A549 (cell line): ENCODE data around the gene ZIC4. TPM values are rescaled to one million over a fixed set of nuclear protein-coding genes. Genes with fewer than 3 reads are reported as not detected.

ENCODE experiments used
- ATAC-seq, 2 experiments: fragments of 200-7000 bp in 1 of 2; fragments of >200 bp in 1 of 2; cut with Nextera tagmentation in 1 of 2; cut with Tn5 transposase in 1 of 2; 3 replicates each; pipeline versions ENCODE4 v1.8.0 to v1.9.1; 2018 to 2020; ENCODE audit warnings: mild to moderate bottlenecking in 1 of 2, moderate library complexity in 1 of 2
- CTCF ChIA-PET: fragments of 300-600 bp; sonication (Branson Sonifier 250); formaldehyde crosslinking; extraction: SDS; loops from one replicate; lab custom pipeline; 2021; ENCODE audit warnings: antibody characterized with exemption, inconsistent platforms; lab: Yijun Ruan, JAX
- POLR2A ChIA-PET: fragments of 350-600 bp; formaldehyde crosslinking; extraction: SDS; loops from one replicate; lab custom pipeline; 2021; ENCODE audit warnings: antibody characterized with exemption, inconsistent platforms; lab: Yijun Ruan, JAX
- DNase-seq, 2 experiments: peaks; one replicate each; pipeline versions ENCODE4 v3.0.0 to v3.0.0-alpha.2; 2011 to 2016; ENCODE audit warnings: low read depth in 1 of 2, low spot score in 1 of 2
- FAIRE-seq: peaks from 2 replicates; lab custom pipeline; 2011; peaks lifted over from hg19 to GRCh38; lab: Jason Lieb, UNC
- H3K27ac ChIP-seq, 2 experiments: fragments of >200 bp; sonication (Bioruptor Twin); formaldehyde crosslinking; 3 replicates each; pipeline ENCODE4 v1.5.1; 2016 to 2017
- H3K4me1 ChIP-seq: fragments of >200 bp; sonication (Bioruptor Twin); formaldehyde crosslinking; 3 replicates; pipeline ENCODE4 v1.6.1; 2016
- H3K4me2 ChIP-seq: fragments of >200 bp; sonication (Bioruptor Twin); formaldehyde crosslinking; 3 replicates; pipeline ENCODE4 v1.6.1; 2016
- H3K4me3 ChIP-seq: fragments of >200 bp; sonication (Bioruptor Twin); formaldehyde crosslinking; 3 replicates; pipeline ENCODE4 v1.5.1; 2016
- H3K9me3 ChIP-seq: fragments of >200 bp; sonication (Bioruptor Twin); formaldehyde crosslinking; 3 replicates; pipeline ENCODE4 v1.6.1; 2016
- BCL3 ChIP-seq: fragments of >200 bp; sonication (Bioruptor Twin); formaldehyde crosslinking; IDR thresholded peaks from 3 replicates; pipeline ENCODE4 v1.6.1; 2016
- CHD4 ChIP-seq: fragments of 200-600 bp; sonication (generic); IDR thresholded peaks from 2 replicates; pipeline ENCODE4 v1.6.1; 2016; ENCODE audit warnings: antibody characterized with exemption, mild to moderate bottlenecking, borderline replicate concordance
- CTCF ChIP-seq: fragments of >200 bp; sonication (Bioruptor Twin); formaldehyde crosslinking; IDR thresholded peaks from 3 replicates; pipeline ENCODE4 v1.5.1; 2016
- EHF ChIP-seq: fragments of 250-450 bp; sonication (Bioruptor Pico); IDR thresholded peaks from 2 replicates; pipeline ENCODE4 v1.5.0; 2020; ENCODE audit warnings: mild to moderate bottlenecking
- ESRRA ChIP-seq: fragments of 150-350 bp; IDR thresholded peaks from 2 replicates; pipeline ENCODE4 v1.6.1; 2014; ENCODE audit warnings: mild to moderate bottlenecking, low read length, borderline replicate concordance
- FOXS1 ChIP-seq: fragments of 250-450 bp; sonication (Bioruptor Pico); IDR thresholded peaks from 2 replicates; pipeline ENCODE4 v1.5.0; 2020; ENCODE audit warnings: mild to moderate bottlenecking, moderate library complexity
- HOXB13 ChIP-seq: fragments of 250-450 bp; sonication (Bioruptor Pico); IDR thresholded peaks from 2 replicates; pipeline ENCODE4 v1.5.0; 2020; ENCODE audit warnings: low read depth, mild to moderate bottlenecking, moderate library complexity
- JUN ChIP-seq, 2 experiments: fragments of >200 bp; sonication (Bioruptor Twin); formaldehyde crosslinking; IDR thresholded peaks; 2 replicates in 1 of 2; 3 replicates in 1 of 2; pipeline ENCODE4 v1.6.1; 2016 to 2017
- MAZ ChIP-seq: fragments of 150-350 bp; IDR thresholded peaks from 2 replicates; pipeline ENCODE4 v1.6.1; 2014; ENCODE audit warnings: antibody characterized with exemption, low read depth, low read length, borderline replicate concordance
- NR3C1 ChIP-seq: fragments of >200 bp; sonication (Bioruptor Twin); formaldehyde crosslinking; IDR thresholded peaks from 3 replicates; pipeline ENCODE4 v1.6.1; 2017
- PHF8 ChIP-seq: fragments of 200-600 bp; sonication (generic); IDR thresholded peaks from 2 replicates; pipeline ENCODE4 v1.6.1; 2016; ENCODE audit warnings: low read depth, mild to moderate bottlenecking, antibody characterized with exemption, moderate library complexity, borderline replicate concordance
- POLR2A ChIP-seq: IDR thresholded peaks from 2 replicates; pipeline ENCODE4 v1.6.1; 2012; ENCODE audit warnings: mild to moderate bottlenecking, low read length
- RARB ChIP-seq: fragments of 250-450 bp; sonication (Bioruptor Pico); IDR thresholded peaks from 2 replicates; pipeline ENCODE4 v1.8.0; 2021; ENCODE audit warnings: mild to moderate bottlenecking, moderate library complexity
- TFCP2L1 ChIP-seq: fragments of 250-450 bp; sonication (Bioruptor Pico); IDR thresholded peaks from 2 replicates; pipeline ENCODE4 v1.5.0; 2021; ENCODE audit warnings: mild to moderate bottlenecking
- ZFP36 ChIP-seq: fragments of 450-650 bp; IDR thresholded peaks from 2 replicates; pipeline ENCODE4 v1.6.1; 2014; ENCODE audit warnings: borderline replicate concordance; ENCODE audit not compliant: partially characterized antibody
- WGBS: methylation state at CpG from one replicate; pipeline ENCODE4 v1.1.6; 2017; ENCODE audit errors: missing lambda C conversion rate; 5-methylcytosine and 5-hydroxymethylcytosine counted together
- polyA minus RNA-seq: library from RNA; depleted of rRNA, polyadenylated mRNA; stranded (reverse); fragments of >200 nt; gene quantifications from 2 replicates; pipeline ENCODE4 v1.2.3, GENCODE V29; 2011; rRNA and poly(A)+ RNA removed
- polyA plus RNA-seq, 4 experiments: library from polyadenylated mRNA; depleted of rRNA in 3 of 4; stranded (reverse); fragments of >200 nt; fragmentation: RNase III in 1 of 4; extraction: RNeasy Plus Mini Kit Qiagen cat#74134 plus additional on column Dnase treatment in 1 of 4; gene quantifications; 2 replicates in 3 of 4; 3 replicates in 1 of 4; pipeline ENCODE4 v1.2.3, GENCODE V29; 2011 to 2017
- TF ChIP-seq, protein P1 (sequence below): fragments of 250-450 bp; sonication (Bioruptor Pico); IDR thresholded peaks from 2 replicates; pipeline ENCODE4 v1.5.0; 2021; ENCODE audit warnings: mild to moderate bottlenecking, moderate library complexity, borderline replicate concordance

The ZIC4 gene
- polyA plus RNA-seq (2011; rRNA removed), result not detected in 2 replicates
- polyA plus RNA-seq (2012; cell fraction: cytosol; rRNA removed), result not detected in 2 replicates
- not detected in 2 replicates for polyA plus RNA-seq (2012; cell fraction: nucleus; rRNA removed)
- polyA plus RNA-seq (2017; fragmentation: RNase III; extraction: RNeasy Plus Mini Kit Qiagen cat#74134 plus additional on column Dnase treatment), result not detected in 3 replicates
- not detected in 2 replicates for polyA minus RNA-seq

DNA sequence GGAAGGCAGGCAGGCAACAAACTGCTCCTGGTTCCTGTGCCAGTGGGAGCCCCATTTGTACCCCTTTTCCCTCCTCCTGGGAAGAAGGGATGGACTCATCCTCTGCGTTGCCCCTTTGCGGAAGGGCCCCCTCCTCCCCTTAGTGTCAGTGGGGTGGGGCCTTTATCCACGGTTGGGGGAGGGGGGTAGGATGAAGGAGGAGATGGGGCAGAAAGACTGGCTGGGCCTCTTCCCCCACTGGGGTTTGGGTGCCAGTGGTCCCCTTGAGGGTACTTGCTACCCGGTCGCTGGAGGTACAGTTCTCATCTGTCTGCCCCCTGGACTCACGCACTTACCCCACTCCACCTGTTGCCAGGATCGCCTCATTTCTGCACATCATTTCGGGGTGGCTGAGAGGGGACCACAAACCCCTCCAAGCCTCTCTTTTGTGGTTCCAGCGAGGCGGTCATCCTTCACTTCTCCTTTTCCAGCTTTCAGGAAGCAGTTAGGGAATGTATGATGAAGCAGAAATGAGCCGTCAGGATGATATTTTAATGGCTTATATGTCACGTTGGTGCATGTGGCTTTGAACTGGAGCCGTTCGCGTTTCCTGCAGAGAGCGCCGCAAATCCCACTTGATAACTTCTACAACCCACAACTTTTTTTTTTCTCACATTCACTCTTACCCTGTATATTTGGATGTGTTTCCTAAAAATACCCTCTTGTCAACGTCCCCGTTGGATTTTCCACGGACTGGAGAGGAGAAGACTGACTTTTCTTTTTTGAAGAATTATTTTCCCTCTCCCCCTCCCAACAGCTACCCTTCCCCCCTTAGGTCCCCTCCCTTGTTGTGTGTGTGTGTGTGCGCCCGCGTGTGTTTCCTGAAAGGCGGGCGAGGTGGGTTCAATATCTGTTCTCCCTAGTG is at the start of gene ZIC4:
Gene ZIC4 (minus strand): TSS at position 516 of the 904 bp plus-strand sequence. CDS start 3,746 bp downstream, outside the sequence.
- TF ChIP-seq BCL3, result no peak
- TF ChIP-seq, protein P1, sequence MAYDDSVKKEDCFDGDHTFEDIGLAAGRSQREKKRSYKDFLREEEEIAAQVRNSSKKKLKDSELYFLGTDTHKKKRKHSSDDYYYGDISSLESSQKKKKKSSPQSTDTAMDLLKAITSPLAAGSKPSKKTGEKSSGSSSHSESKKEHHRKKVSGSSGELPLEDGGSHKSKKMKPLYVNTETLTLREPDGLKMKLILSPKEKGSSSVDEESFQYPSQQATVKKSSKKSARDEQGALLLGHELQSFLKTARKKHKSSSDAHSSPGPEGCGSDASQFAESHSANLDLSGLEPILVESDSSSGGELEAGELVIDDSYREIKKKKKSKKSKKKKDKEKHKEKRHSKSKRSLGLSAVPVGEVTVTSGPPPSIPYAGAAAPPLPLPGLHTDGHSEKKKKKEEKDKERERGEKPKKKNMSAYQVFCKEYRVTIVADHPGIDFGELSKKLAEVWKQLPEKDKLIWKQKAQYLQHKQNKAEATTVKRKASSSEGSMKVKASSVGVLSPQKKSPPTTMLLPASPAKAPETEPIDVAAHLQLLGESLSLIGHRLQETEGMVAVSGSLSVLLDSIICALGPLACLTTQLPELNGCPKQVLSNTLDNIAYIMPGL, result no peak
- no peak for TF ChIP-seq NR3C1
- TF ChIP-seq RARB, result no peak
- no peak for TF ChIP-seq MAZ
- TF ChIP-seq CTCF, result no peak
- no peak for TF ChIP-seq TFCP2L1 (CRISPR knock-in tag)
- no peak for TF ChIP-seq POLR2A
- TF ChIP-seq EHF (CRISPR knock-in tag), result no peak
- no peak for TF ChIP-seq ZFP36
- no peak for TF ChIP-seq CHD4
- Histone ChIP-seq H3K27ac (no peak within 1 kb of the TSS), H3K4me3 (no peak within 1 kb of the TSS), H3K4me2 (peak within 1 kb of the TSS; percentile 21; the same call in 1 of the 3 replicates), H3K9me3 (no peaks in the 10 kb centered on the region), H3K4me1 (no peaks in the 10 kb centered on the region)
- WGBS, result 85% methylated on average over 25 of the region's 25 CpGs
- DNase-seq, result no peak
- CTCF ChIA-PET, result no interaction called here
- FAIRE-seq, result no peak
- ATAC-seq, result no peak
- POLR2A ChIA-PET, result no interaction called here

GRCh38 chr3:147449669-147450068 is 43.3 kb upstream of the ZIC4 start:
- TF ChIP-seq FOXS1, result no peak
- no peak for TF ChIP-seq EHF (CRISPR knock-in tag)
- TF ChIP-seq JUN (IDR thresholded peaks at IDR 0.05), result no peak
- no peak for TF ChIP-seq HOXB13 (CRISPR knock-in tag)
- TF ChIP-seq, all 56 proteins: peak for 0
- Histone ChIP-seq H3K4me1 (no peaks in the 10 kb centered on the region), H3K27ac (no peak overlapping the region), H3K4me3 (no peak overlapping the region), H3K4me2 (no peak overlapping the region), H3K9me3 (no peaks in the 10 kb centered on the region)
- 39% methylated on average over 3 of the region's 3 CpGs for WGBS
- ChIA-PET POLR2A (no interaction called here), CTCF (no interaction called here)
- FAIRE-seq (no peak), ATAC-seq (no peak), DNase-seq (no peak)

DNA sequence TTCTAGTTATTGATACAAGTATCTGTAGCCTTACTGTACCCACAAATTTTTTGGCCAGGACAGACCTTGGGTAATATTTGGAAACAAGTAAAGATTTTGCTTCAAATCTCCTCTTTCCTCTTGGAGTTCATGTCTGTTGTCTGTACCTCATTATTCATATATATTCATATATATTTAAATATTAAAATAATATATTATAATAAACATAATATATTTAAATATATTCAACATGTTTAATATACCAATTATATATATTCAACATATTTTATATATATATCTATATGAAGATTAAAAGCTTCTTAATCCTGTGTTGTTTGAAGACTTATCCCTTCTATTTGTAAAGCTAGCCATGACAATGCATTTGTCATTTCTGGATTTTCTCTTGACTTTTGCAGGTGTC is 40.9 kb upstream of the ZIC4 start:
- TF ChIP-seq ESRRA (no peak), PHF8 (no peak)
- TF ChIP-seq, all 56 proteins: peak for 0
- no peak overlapping the region for H3K27ac ChIP-seq
- no peaks in the 10 kb centered on the region for H3K4me1 ChIP-seq
- DNase-seq (no peak), FAIRE-seq (no peak), ATAC-seq (no peak)
- no peak overlapping the region for H3K4me3 ChIP-seq
- ChIA-PET POLR2A (no interaction called here), CTCF (no interaction called here)
- H3K4me2 ChIP-seq, result no peak overlapping the region
- no peaks in the 10 kb centered on the region for H3K9me3 ChIP-seq
